ENCODE measurements around the gene LRRC15. TPM values are rescaled to one million over a fixed set of nuclear protein-coding genes. Genes with fewer than 3 reads are reported as not detected.

Gene LRRC15
- total RNA-seq, 1 donor from 2014 or later: not detected

DNA sequence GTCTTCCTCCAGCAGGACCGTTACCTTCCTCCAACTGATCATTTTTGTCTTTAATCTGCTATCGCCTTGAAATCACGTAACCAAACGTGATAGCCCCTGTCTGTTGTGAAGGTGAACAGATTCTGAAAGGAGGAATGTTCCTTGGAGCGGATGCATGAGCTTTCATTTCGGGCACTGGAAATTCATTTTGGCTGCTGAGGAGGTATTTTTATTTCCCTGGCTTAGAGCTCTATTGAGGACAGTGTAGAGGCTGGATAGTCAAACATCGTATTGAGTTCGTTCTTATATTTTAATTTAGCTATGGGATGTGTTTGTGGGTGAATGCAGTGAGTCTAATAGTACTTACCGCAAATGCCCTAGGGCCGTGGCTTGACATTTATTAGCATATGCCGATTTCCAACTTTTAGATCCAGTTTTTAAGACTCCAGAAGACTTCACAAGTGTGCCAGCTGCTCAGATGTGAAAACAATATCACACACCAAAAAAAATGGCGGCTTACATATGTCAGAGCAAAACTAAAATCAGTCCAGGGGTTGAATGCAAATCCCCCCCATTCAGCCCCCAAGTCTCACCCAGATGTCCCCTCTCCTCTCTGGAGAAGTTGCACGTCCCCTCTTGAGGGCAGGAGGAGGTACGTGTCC, 40.5 kb downstream of the LRRC15 start:
- intact Hi-C loops (cut with DNase I): no loop called here
- Histone ChIP-seq H3K27me3 (no peaks in the 10 kb centered on the region), H3K4me3 (no peak overlapping the region), H3K4me1 (peaks cover 22% of the 10 kb centered on the region), H3K36me3 (no peaks in the 10 kb centered on the region), H3K9me3 (no peaks in the 10 kb centered on the region), H3K27ac (no peak overlapping the region)
- no peak for DNase-seq (ENCODE audit: extremely low spot score in 2 of 2)
- TF ChIP-seq POLR2A (IDR thresholded peaks at IDR 0.05): no peak

DNA sequence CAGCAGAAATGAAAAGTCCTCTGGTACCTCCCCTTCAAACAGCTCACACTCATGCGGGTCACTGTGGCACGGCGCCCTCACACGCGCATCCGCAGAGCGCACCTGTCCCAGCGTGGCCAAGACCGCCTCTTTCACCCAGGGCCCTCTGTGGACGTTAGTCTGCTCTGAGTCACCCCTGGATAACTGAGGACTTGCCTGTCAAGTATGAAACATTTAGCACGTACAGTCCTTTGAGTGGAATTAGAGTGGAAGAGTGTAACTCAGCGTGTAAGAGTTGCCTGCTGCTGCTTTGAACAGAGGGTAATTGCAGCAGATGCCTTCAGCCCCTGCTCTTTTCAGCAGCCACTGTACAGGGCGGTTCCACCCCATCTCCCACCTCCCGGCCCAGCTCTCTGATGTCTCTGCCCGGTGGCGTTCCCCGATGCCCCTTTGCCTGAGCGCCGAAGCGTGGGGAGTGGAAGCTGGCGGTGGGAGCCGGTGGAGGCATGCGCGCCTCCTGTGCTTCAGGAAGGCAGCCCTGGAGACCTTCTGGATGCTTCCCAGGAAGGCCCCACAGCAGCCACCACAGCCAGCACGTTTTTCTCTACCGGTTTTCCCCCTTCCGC, 41.4 kb downstream of the LRRC15 start:
- intact Hi-C loops (cut with DNase I): no loop called here
- Histone ChIP-seq H3K36me3 (no peaks in the 10 kb centered on the region), H3K4me1 (peaks cover 24% of the 10 kb centered on the region), H3K4me3 (no peak overlapping the region), H3K27me3 (no peaks in the 10 kb centered on the region), H3K27ac (no peak overlapping the region), H3K9me3 (no peaks in the 10 kb centered on the region)
- TF ChIP-seq POLR2AphosphoS5 (IDR thresholded peaks at IDR 0.05; ENCODE audit: insufficient read depth in 1 of 2, low read depth in 1 of 2) (no peak), POLR2A (IDR thresholded peaks at IDR 0.05) (no peak)
- TF ChIP-seq, protein P1, sequence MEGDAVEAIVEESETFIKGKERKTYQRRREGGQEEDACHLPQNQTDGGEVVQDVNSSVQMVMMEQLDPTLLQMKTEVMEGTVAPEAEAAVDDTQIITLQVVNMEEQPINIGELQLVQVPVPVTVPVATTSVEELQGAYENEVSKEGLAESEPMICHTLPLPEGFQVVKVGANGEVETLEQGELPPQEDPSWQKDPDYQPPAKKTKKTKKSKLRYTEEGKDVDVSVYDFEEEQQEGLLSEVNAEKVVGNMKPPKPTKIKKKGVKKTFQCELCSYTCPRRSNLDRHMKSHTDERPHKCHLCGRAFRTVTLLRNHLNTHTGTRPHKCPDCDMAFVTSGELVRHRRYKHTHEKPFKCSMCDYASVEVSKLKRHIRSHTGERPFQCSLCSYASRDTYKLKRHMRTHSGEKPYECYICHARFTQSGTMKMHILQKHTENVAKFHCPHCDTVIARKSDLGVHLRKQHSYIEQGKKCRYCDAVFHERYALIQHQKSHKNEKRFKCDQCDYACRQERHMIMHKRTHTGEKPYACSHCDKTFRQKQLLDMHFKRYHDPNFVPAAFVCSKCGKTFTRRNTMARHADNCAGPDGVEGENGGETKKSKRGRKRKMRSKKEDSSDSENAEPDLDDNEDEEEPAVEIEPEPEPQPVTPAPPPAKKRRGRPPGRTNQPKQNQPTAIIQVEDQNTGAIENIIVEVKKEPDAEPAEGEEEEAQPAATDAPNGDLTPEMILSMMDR (IDR thresholded peaks at IDR 0.05): no peak
- no peak for DNase-seq (ENCODE audit: extremely low spot score in 2 of 2)

GRCh38 chr3:194327218-194328052, 42.1 kb downstream of the LRRC15 start:
- intact Hi-C loops (cut with DNase I): no loop called here
- no peak for DNase-seq (ENCODE audit: extremely low spot score in 2 of 2)
- Histone ChIP-seq H3K4me1 (peaks cover 24% of the 10 kb centered on the region), H3K27ac (no peak overlapping the region), H3K9me3 (no peaks in the 10 kb centered on the region), H3K36me3 (no peaks in the 10 kb centered on the region), H3K27me3 (no peaks in the 10 kb centered on the region), H3K4me3 (no peak overlapping the region)
- TF ChIP-seq POLR2AphosphoS5 (IDR thresholded peaks at IDR 0.05; ENCODE audit: insufficient read depth in 1 of 2, low read depth in 1 of 2) (no peak), POLR2A (IDR thresholded peaks at IDR 0.05) (no peak)
- TF ChIP-seq, protein P1 (IDR thresholded peaks at IDR 0.05): no peak

DNA sequence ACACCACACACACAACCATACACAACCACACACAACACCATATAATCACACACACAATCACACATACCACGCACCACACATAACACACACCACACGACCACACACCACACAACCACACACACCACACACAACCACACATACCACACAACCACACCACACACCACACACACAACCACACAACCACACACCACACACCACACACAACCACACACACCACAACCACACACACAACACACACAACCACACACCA, 42.6 kb downstream of the LRRC15 start:
- no peaks in the 10 kb centered on the region for H3K9me3 ChIP-seq
- no peak for TF ChIP-seq POLR2AphosphoS5 (IDR thresholded peaks at IDR 0.05; ENCODE audit: insufficient read depth in 1 of 2, low read depth in 1 of 2)
- TF ChIP-seq, protein P1 (IDR thresholded peaks at IDR 0.05): no peak
- TF ChIP-seq POLR2A (IDR thresholded peaks at IDR 0.05): no peak
- H3K27me3 ChIP-seq: no peaks in the 10 kb centered on the region
- H3K4me3 ChIP-seq: no peak overlapping the region
- intact Hi-C loops (cut with DNase I): no loop called here
- peaks cover 30% of the 10 kb centered on the region for H3K4me1 ChIP-seq
- H3K36me3 ChIP-seq: no peaks in the 10 kb centered on the region
- H3K27ac ChIP-seq: no peak overlapping the region
- DNase-seq (ENCODE audit: extremely low spot score in 2 of 2): no peak

GRCh38 chr3:194326192-194326967, 43.2 kb downstream of the LRRC15 start:
- H3K4me1 ChIP-seq: peaks cover 31% of the 10 kb centered on the region
- TF ChIP-seq POLR2AphosphoS5 (IDR thresholded peaks at IDR 0.05; ENCODE audit: insufficient read depth in 1 of 2, low read depth in 1 of 2): no peak
- TF ChIP-seq, protein P1 (IDR thresholded peaks at IDR 0.05): no peak
- TF ChIP-seq POLR2A (IDR thresholded peaks at IDR 0.05): no peak
- no peaks in the 10 kb centered on the region for H3K27me3 ChIP-seq
- no peak for DNase-seq (ENCODE audit: extremely low spot score in 2 of 2)
- no peak overlapping the region for H3K4me3 ChIP-seq
- H3K27ac ChIP-seq: no peak overlapping the region
- no peaks in the 10 kb centered on the region for H3K36me3 ChIP-seq
- H3K9me3 ChIP-seq: no peaks in the 10 kb centered on the region
- intact Hi-C loops (cut with DNase I): no loop called here

Data from vagina (tissue), 2 donors.